Parathyroid adenoma (tissue), 2 donors: Measurements from ENCODE around the gene YAF2.

Experiments used
- H2AFZ ChIP-seq: fragments of 300-600 bp; sonication (generic); one replicate; pipeline ENCODE4 v1.7.0; 2017; ENCODE audit warnings: antibody characterized with exemption, mild to moderate bottlenecking
- H3K27ac ChIP-seq: fragments of 300-600 bp; sonication (generic); one replicate; pipeline ENCODE4 v1.7.0; 2017
- H3K27me3 ChIP-seq: fragments of 300-600 bp; sonication (generic); one replicate; pipeline ENCODE4 v1.7.0; 2017; ENCODE audit warnings: low read length; ENCODE audit not compliant: control insufficient read depth, insufficient read depth
- H3K36me3 ChIP-seq: fragments of 300-600 bp; sonication (generic); one replicate; pipeline ENCODE4 v1.7.0; 2017; ENCODE audit warnings: low read length; ENCODE audit not compliant: control insufficient read depth, insufficient read depth
- H3K4me1 ChIP-seq: fragments of 300-600 bp; sonication (generic); one replicate; pipeline ENCODE4 v1.7.0; 2017; ENCODE audit warnings: control low read depth
- H3K4me2 ChIP-seq: fragments of 300-600 bp; sonication (generic); one replicate; pipeline ENCODE4 v1.7.0; 2017; ENCODE audit warnings: low read length
- H3K4me3 ChIP-seq: fragments of 300-600 bp; sonication (generic); one replicate; pipeline ENCODE4 v1.7.0; 2017; ENCODE audit warnings: low read depth, low read length
- H3K79me2 ChIP-seq: fragments of 300-600 bp; sonication (generic); one replicate; pipeline ENCODE4 v1.7.0; 2017; ENCODE audit warnings: control low read depth
- H3K9ac ChIP-seq: fragments of 300-600 bp; sonication (generic); one replicate; pipeline ENCODE4 v1.7.0; 2017; ENCODE audit warnings: mild to moderate bottlenecking
- H3K9me3 ChIP-seq: fragments of 300-600 bp; sonication (generic); one replicate; pipeline ENCODE4 v1.7.0; 2017; ENCODE audit warnings: low read length; ENCODE audit not compliant: control insufficient read depth
- CTCF ChIP-seq: fragments of 300-600 bp; sonication (generic); IDR thresholded peaks from one replicate; pipeline ENCODE4 v1.7.0; 2017; ENCODE audit warnings: antibody characterized with exemption, mild to moderate bottlenecking
- donor health status: primary hyperparathyroidism.

The YAF2 gene

GRCh38 chr12:42187799-42188198 lies 50.2 kb downstream of the YAF2 start:
- Histone ChIP-seq H3K9me3 (no peaks in the 10 kb centered on the region), H3K4me3 (no peak overlapping the region)

GRCh38 chr12:42186793-42187192 lies 51.3 kb downstream of the YAF2 start:
- no peak overlapping the region for H3K27ac ChIP-seq
- no peaks in the 10 kb centered on the region for H3K36me3 ChIP-seq
- H2AFZ ChIP-seq = no peak overlapping the region
- H3K79me2 ChIP-seq = peaks cover 16% of the 10 kb centered on the region
- H3K4me1 ChIP-seq = peaks cover 3% of the 10 kb centered on the region
- no peaks in the 10 kb centered on the region for H3K9me3 ChIP-seq
- H3K4me2 ChIP-seq = no peak overlapping the region
- no peak overlapping the region for H3K9ac ChIP-seq
- no peak overlapping the region for H3K4me3 ChIP-seq
- TF ChIP-seq CTCF = no peak
- H3K27me3 ChIP-seq = no peaks in the 10 kb centered on the region

More at GRCh38 chr12:42187799-42188198, 50.2 kb downstream of the YAF2 start:
- no peak overlapping the region for H3K9ac ChIP-seq
- no peak overlapping the region for H3K4me2 ChIP-seq
- H3K79me2 ChIP-seq = peaks cover 16% of the 10 kb centered on the region
- H2AFZ ChIP-seq = no peak overlapping the region
- H3K27ac ChIP-seq = no peak overlapping the region
- no peak for TF ChIP-seq CTCF
- H3K4me1 ChIP-seq = peaks cover 3% of the 10 kb centered on the region
- no peaks in the 10 kb centered on the region for H3K27me3 ChIP-seq
- no peaks in the 10 kb centered on the region for H3K36me3 ChIP-seq

GRCh38 chr12:42182394-42182793 lies 55.7 kb downstream of the YAF2 start:
- Histone ChIP-seq H3K27me3 (no peaks in the 10 kb centered on the region), H3K4me3 (no peak overlapping the region), H3K27ac (no peak overlapping the region), H2AFZ (no peak overlapping the region), H3K79me2 (peaks cover 27% of the 10 kb centered on the region), H3K9me3 (no peaks in the 10 kb centered on the region), H3K9ac (no peak overlapping the region), H3K4me1 (no peaks in the 10 kb centered on the region), H3K4me2 (no peak overlapping the region), H3K36me3 (no peaks in the 10 kb centered on the region)
- TF ChIP-seq CTCF = no peak

- Histone ChIP-seq H3K4me3 (no peak overlapping the region), H3K79me2 (peaks cover 35% of the 10 kb centered on the region), H3K4me1 (no peaks in the 10 kb centered on the region), H3K27me3 (no peaks in the 10 kb centered on the region), H3K27ac (no peak overlapping the region), H2AFZ (no peak overlapping the region), H3K4me2 (no peak overlapping the region), H3K9me3 (no peaks in the 10 kb centered on the region), H3K9ac (no peak overlapping the region), H3K36me3 (no peaks in the 10 kb centered on the region)
- no peak for TF ChIP-seq CTCF
Observed at GRCh38 chr12:42180990-42181596, 57.0 kb downstream of the YAF2 start.

- Histone ChIP-seq H3K9me3 (no peaks in the 10 kb centered on the region), H3K27ac (no peak overlapping the region), H3K9ac (no peak overlapping the region), H3K79me2 (peaks cover 33% of the 10 kb centered on the region), H3K4me2 (no peak overlapping the region), H2AFZ (no peak overlapping the region), H3K4me3 (no peak overlapping the region), H3K36me3 (no peaks in the 10 kb centered on the region), H3K4me1 (no peaks in the 10 kb centered on the region), H3K27me3 (no peaks in the 10 kb centered on the region)
- no peak for TF ChIP-seq CTCF
Observed at GRCh38 chr12:42178101-42178500, 59.9 kb downstream of the YAF2 start.
